Measurements from ENCODE around the gene DYNLL1. TPM values are rescaled to one million over a fixed set of nuclear protein-coding genes. Genes with fewer than 3 reads are reported as not detected.

Gene DYNLL1
- total and polyA plus RNA-seq, 2 experiments from 2014 or later: 310 to 868 TPM

DNA sequence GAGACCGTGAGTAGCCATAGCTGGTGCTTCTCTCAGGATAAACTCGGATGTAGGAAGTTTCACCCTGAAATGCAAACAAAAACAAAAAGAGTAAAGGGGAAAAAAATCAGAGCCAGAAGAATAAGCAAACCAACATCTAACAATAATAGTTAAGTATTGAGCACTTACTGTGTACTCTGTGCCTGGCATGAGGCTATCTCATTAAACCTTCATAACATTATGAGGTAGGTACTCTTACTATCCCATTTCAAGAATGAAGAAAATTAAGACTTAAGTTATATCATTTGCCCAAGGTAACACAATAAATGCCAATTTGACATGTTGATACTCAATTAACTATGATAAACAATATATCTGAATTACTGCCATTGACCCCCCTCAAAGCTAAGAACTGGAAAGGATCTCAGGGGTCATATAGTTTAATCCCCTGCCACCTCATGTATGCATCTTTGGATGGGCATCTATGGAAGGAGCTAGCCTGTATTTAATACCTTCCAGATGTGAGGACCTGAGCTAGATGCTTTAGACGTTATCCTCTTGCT lies 33.7 kb upstream of the DYNLL1 start:
- Histone ChIP-seq H3F3A (replicated peaks; ENCODE audit: low read depth) (peaks cover 63% of the 10 kb centered on the region), H2AFZ (no peak overlapping the region), H3K27ac (ENCODE audit: low read depth) (no peak overlapping the region), H4K20me1 (replicated peaks; ENCODE audit: insufficient read depth) (peaks cover 61% of the 10 kb centered on the region), H3K4me2 (no peak overlapping the region), H3K36me3 (ENCODE audit: insufficient read depth) (peaks cover 72% of the 10 kb centered on the region), H3K4me1 (ENCODE audit: insufficient read depth) (peaks cover 5% of the 10 kb centered on the region; the same call in 1 of the 2 replicates), H3K4me3 (no peak overlapping the region), H3K27me3 (ENCODE audit: insufficient read depth) (0 out of 2 replicates have a peak, but pooled peaks cover 2% of the 10 kb centered on the region), H3K9me2 (ENCODE audit: insufficient read depth) (no peaks in the 10 kb centered on the region), H3K79me2 (replicated peaks; ENCODE audit: insufficient read depth) (peaks cover 38% of the 10 kb centered on the region)
- no peak overlapping the region for H3K4me3 Mint-ChIP-seq
- ATAC-seq: no peak
- no peak for DNase-seq (ENCODE audit: low spot score)
- no peak overlapping the region for H3K27ac Mint-ChIP-seq
- no peaks in the 10 kb centered on the region for H3K9me3 Mint-ChIP-seq
- H3K36me3 Mint-ChIP-seq (ENCODE audit: low read depth): peaks cover 95% of the 10 kb centered on the region
- H3K4me1 Mint-ChIP-seq: peaks cover 9% of the 10 kb centered on the region
- no peak for TF ChIP-seq JUNB (IDR thresholded peaks at IDR 0.05; ENCODE audit: unreplicated experiment)
- TF ChIP-seq STAT1 (IDR thresholded peaks at IDR 0.05; ENCODE audit: unreplicated experiment): no peak
- TF ChIP-seq CREB1 (CRISPR knock-in tag; IDR thresholded peaks at IDR 0.05; ENCODE audit: low read depth): no peak
- TF ChIP-seq, protein P1, sequence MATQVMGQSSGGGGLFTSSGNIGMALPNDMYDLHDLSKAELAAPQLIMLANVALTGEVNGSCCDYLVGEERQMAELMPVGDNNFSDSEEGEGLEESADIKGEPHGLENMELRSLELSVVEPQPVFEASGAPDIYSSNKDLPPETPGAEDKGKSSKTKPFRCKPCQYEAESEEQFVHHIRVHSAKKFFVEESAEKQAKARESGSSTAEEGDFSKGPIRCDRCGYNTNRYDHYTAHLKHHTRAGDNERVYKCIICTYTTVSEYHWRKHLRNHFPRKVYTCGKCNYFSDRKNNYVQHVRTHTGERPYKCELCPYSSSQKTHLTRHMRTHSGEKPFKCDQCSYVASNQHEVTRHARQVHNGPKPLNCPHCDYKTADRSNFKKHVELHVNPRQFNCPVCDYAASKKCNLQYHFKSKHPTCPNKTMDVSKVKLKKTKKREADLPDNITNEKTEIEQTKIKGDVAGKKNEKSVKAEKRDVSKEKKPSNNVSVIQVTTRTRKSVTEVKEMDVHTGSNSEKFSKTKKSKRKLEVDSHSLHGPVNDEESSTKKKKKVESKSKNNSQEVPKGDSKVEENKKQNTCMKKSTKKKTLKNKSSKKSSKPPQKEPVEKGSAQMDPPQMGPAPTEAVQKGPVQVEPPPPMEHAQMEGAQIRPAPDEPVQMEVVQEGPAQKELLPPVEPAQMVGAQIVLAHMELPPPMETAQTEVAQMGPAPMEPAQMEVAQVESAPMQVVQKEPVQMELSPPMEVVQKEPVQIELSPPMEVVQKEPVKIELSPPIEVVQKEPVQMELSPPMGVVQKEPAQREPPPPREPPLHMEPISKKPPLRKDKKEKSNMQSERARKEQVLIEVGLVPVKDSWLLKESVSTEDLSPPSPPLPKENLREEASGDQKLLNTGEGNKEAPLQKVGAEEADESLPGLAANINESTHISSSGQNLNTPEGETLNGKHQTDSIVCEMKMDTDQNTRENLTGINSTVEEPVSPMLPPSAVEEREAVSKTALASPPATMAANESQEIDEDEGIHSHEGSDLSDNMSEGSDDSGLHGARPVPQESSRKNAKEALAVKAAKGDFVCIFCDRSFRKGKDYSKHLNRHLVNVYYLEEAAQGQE (IDR thresholded peaks at IDR 0.05; ENCODE audit: unreplicated experiment): no peak
- TF ChIP-seq ZNF114 (CRISPR knock-in tag; IDR thresholded peaks at IDR 0.05): no peak
- H3K27me3 Mint-ChIP-seq (ENCODE audit: insufficient read depth, low read depth, poor library complexity): peaks cover 15% of the 10 kb centered on the region

GRCh38 chr12:120463712-120464111 lies 32.2 kb upstream of the DYNLL1 start:
- H3K79me2 ChIP-seq (replicated peaks; ENCODE audit: insufficient read depth): peaks cover 53% of the 10 kb centered on the region
- peaks cover 17% of the 10 kb centered on the region for H3K27me3 Mint-ChIP-seq (ENCODE audit: insufficient read depth, low read depth, poor library complexity)
- H3K4me2 ChIP-seq: no peak overlapping the region
- H3K27ac ChIP-seq (ENCODE audit: low read depth): no peak overlapping the region
- no peak for TF ChIP-seq ZNF114 (CRISPR knock-in tag; IDR thresholded peaks at IDR 0.05)
- TF ChIP-seq NANOG (IDR thresholded peaks at IDR 0.05; ENCODE audit: borderline replicate concordance): no peak
- peak; percentile 57 for TF ChIP-seq POLR2AphosphoS5 (IDR thresholded peaks at IDR 0.05; ENCODE audit: low read depth)
- no peak for TF ChIP-seq ZNF331 (CRISPR knock-in tag; IDR thresholded peaks at IDR 0.05; ENCODE audit: low read depth)
- TF ChIP-seq ETS1 (IDR thresholded peaks at IDR 0.05): no peak
- peaks cover 65% of the 10 kb centered on the region for H4K20me1 ChIP-seq (replicated peaks; ENCODE audit: insufficient read depth)
- H3K4me1 Mint-ChIP-seq: peaks cover 16% of the 10 kb centered on the region
- H2AFZ ChIP-seq: no peak overlapping the region
- DNase-seq (ENCODE audit: low spot score) (no peak), ATAC-seq (no peak)
- peaks cover 10% of the 10 kb centered on the region; the same call in 1 of the 2 replicates for H3K4me1 ChIP-seq (ENCODE audit: insufficient read depth)
- H3K9me2 ChIP-seq (ENCODE audit: insufficient read depth): no peaks in the 10 kb centered on the region
- H3K4me3 ChIP-seq: no peak overlapping the region
- no peaks in the 10 kb centered on the region for H3K9me3 Mint-ChIP-seq
- H3K36me3 ChIP-seq (ENCODE audit: insufficient read depth): peaks cover 62% of the 10 kb centered on the region
- H3K27ac Mint-ChIP-seq: no peak overlapping the region; the same call in 1 of the 2 replicates
- no peak overlapping the region for H3K4me3 Mint-ChIP-seq
- 0 out of 2 replicates have a peak, but pooled peaks cover 2% of the 10 kb centered on the region for H3K27me3 ChIP-seq (ENCODE audit: insufficient read depth)
- peaks cover 64% of the 10 kb centered on the region for H3F3A ChIP-seq (replicated peaks; ENCODE audit: low read depth)
- peaks cover 94% of the 10 kb centered on the region for H3K36me3 Mint-ChIP-seq (ENCODE audit: low read depth)

All from GM23338 (cell line).